Left lung (tissue), 14 donors: ENCODE measurements around the gene DNAH10. TPM values are rescaled to one million over a fixed set of nuclear protein-coding genes. Genes with fewer than 3 reads are reported as not detected.

Source experiments
- ATAC-seq: fragments of 200-7000 bp; cut with Tn5 transposase; one replicate; pipeline ENCODE4 v1.9.1; 2020; ENCODE audit warnings: moderate library complexity
- DNase-seq, 4 donors: peaks; one replicate each; pipeline ENCODE4 v3.0.0-alpha.2; 2013 to 2020
- H3K27ac ChIP-seq, 2 donors: fragments of 200-600 bp; sonication (generic) in 1 of 2; one replicate each; pipeline versions ENCODE4 v1.5.0 to v1.8.0; 2020 to 2021
- H3K27me3 ChIP-seq, 2 donors: fragments of 200-600 bp; sonication (generic) in 1 of 2; one replicate each; pipeline versions ENCODE4 v1.5.0 to v1.8.0; 2020 to 2021
- H3K36me3 ChIP-seq, 2 donors: fragments of 200-600 bp; sonication (generic) in 1 of 2; one replicate each; pipeline versions ENCODE4 v1.5.0 to v1.8.0; 2020 to 2021
- H3K4me1 ChIP-seq, 2 donors: fragments of 200-600 bp; one replicate each; pipeline ENCODE4 v1.8.0; 2021
- H3K4me3 ChIP-seq, 2 donors: fragments of 200-600 bp; sonication (generic) in 1 of 2; one replicate each; pipeline versions ENCODE4 v1.5.0 to v1.8.0; 2020 to 2021; ENCODE audit warnings: mild to moderate bottlenecking in 1 of 2
- H3K9me3 ChIP-seq, 2 donors: fragments of 200-600 bp; sonication (generic) in 1 of 2; one replicate each; pipeline versions ENCODE4 v1.5.0 to v1.8.0; 2020 to 2021
- CTCF ChIP-seq, 2 donors: fragments of 200-600 bp; sonication (generic) in 1 of 2; IDR thresholded peaks; one replicate each; pipeline versions ENCODE4 v1.5.0 to v1.8.0; 2021; ENCODE audit warnings: antibody characterized with exemption in 2 of 2
- intact Hi-C, 2 donors: fragments of 100-400 bp; cut with DNase I; formaldehyde crosslinking; loops; one replicate each; pipeline versions ENCODE4 v1.11.2 to v1.14.2; 2022
- long read RNA-seq, 12 donors: library from polyadenylated mRNA in 2 of 12; unstranded in 2 of 12; transcript quantifications; one replicate each; pipeline ENCODE4 v2.0.0 and lab custom pipeline, GENCODE V29; 2019 to 2026
- polyA plus RNA-seq, 6 donors: library from polyadenylated mRNA; unstranded; fragments of 120-200 nt; gene quantifications; one replicate each; pipeline ENCODE4 v1.2.1, GENCODE V29; 2013; ENCODE audit not compliant: insufficient read length in 6 of 6
- total RNA-seq, 2 donors: library from RNA; stranded (reverse); fragmentation: NEBNext Ultra II Directional; extraction: Animal tissue kit (Norgen Biotek cat#: 25700); gene quantifications; one replicate each; pipeline ENCODE4 v1.2.1, GENCODE V29; 2021
- donor health status: DM: no; HTN: yes; CAD: no.
- donor health status: DM: no; HTN: no; CAD: no.

Gene DNAH10
- total RNA-seq, result 1 to 10 TPM in 1 of 2 donors, under 1 TPM in 1; 0.79 to 4.0 TPM
- 10 to 100 TPM in 1 of 6 donors, 1 to 10 TPM in 5; 3.5 to 10.4 (median 7.8) TPM for polyA plus RNA-seq
- long read RNA-seq, donor 1, result 0 reads
- long read RNA-seq, donor 2, partial matches to known transcripts, result 12 of 43 reads
- long read RNA-seq, donor 2, other reads (novel, unspliced or antisense), result 31 of 43 reads
- long read RNA-seq, donor 3, result 0 reads
- long read RNA-seq, donor 4, partial matches to known transcripts, result 0 of 1 reads
- long read RNA-seq, donor 4, other reads (novel, unspliced or antisense), result 1 of 1 reads
- long read RNA-seq, donor 5, result 0 reads
- long read RNA-seq, donor 6, result 0 reads
- long read RNA-seq, donor 7, partial matches to known transcripts, result 0 of 7 reads
- long read RNA-seq, donor 7, other reads (novel, unspliced or antisense), result 7 of 7 reads
- long read RNA-seq, donor 8, result 0 reads
- long read RNA-seq, donor 9, result 0 reads
- long read RNA-seq, donor 10, partial matches to known transcripts, result 0 of 2 reads
- long read RNA-seq, donor 10, other reads (novel, unspliced or antisense), result 2 of 2 reads
- long read RNA-seq, donor 11, partial matches to known transcripts, result 11 of 48 reads
- long read RNA-seq, donor 11, other reads (novel, unspliced or antisense), result 37 of 48 reads
- long read RNA-seq, donor 12, partial matches to known transcripts, result 6 of 37 reads
- long read RNA-seq, donor 12, other reads (novel, unspliced or antisense), result 31 of 37 reads

- H3K9me3 ChIP-seq, result no peaks in the 10 kb centered on the region
- peak within 1 kb of the TSS; percentile 27 to 47 for H3K4me3 ChIP-seq
- intact Hi-C loops, result no loop called here
- peaks cover 0 to 24% of the 10 kb centered on the region in 2 donors for H3K36me3 ChIP-seq
- H3K4me1 ChIP-seq, result peaks cover 0 to 16% of the 10 kb centered on the region in 2 donors
- TF ChIP-seq CTCF (IDR thresholded peaks at IDR 0.05), result no peak
- DNase-seq (peak; percentile 39 to 85 (median 42)), ATAC-seq (peak; percentile 70)
- H3K27ac ChIP-seq, result no peak within 1 kb of the TSS
- H3K27me3 ChIP-seq, result peaks cover 0 to 29% of the 10 kb centered on the region in 2 donors
Observed at GRCh38 chr12:123761841-123762714, at the start of gene DNAH10. Gene DNAH10 (plus strand): TSS chr12:123762301. CDS start chr12:123762337, 36 bp downstream.

GRCh38 chr12:123712780-123713319 lies 49.3 kb upstream of the DNAH10 start:
- Histone ChIP-seq H3K27ac (peak overlapping the region; percentile 42 to 74), H3K36me3 (no peaks in the 10 kb centered on the region), H3K4me1 (peaks cover 5 to 34% of the 10 kb centered on the region in 2 donors), H3K27me3 (no peaks in the 10 kb centered on the region), H3K9me3 (no peaks in the 10 kb centered on the region), H3K4me3 (peak overlapping the region; percentile 87 to 99)
- DNase-seq (no peak), ATAC-seq (no peak)
- intact Hi-C loops, result no loop called here
- TF ChIP-seq CTCF (IDR thresholded peaks at IDR 0.05), result no peak

GRCh38 chr12:123713398-123713797 lies 48.7 kb upstream of the DNAH10 start:
- H3K4me3 ChIP-seq, result peak overlapping the region in 1 of 2 donors; percentile 87
- intact Hi-C loops, result no loop called here
- H3K9me3 ChIP-seq, result no peaks in the 10 kb centered on the region
- ATAC-seq (peak; percentile 66), DNase-seq (no peak)
- no peak for TF ChIP-seq CTCF (IDR thresholded peaks at IDR 0.05)
- no peaks in the 10 kb centered on the region for H3K36me3 ChIP-seq
- H3K27ac ChIP-seq, result no peak overlapping the region
- no peaks in the 10 kb centered on the region for H3K27me3 ChIP-seq
- peaks cover 5 to 34% of the 10 kb centered on the region in 2 donors for H3K4me1 ChIP-seq

- Histone ChIP-seq H3K27ac (no peak overlapping the region), H3K9me3 (no peaks in the 10 kb centered on the region), H3K36me3 (no peaks in the 10 kb centered on the region), H3K27me3 (no peaks in the 10 kb centered on the region), H3K4me1 (peaks cover 5 to 34% of the 10 kb centered on the region in 2 donors), H3K4me3 (peak overlapping the region in 1 of 2 donors; percentile 87)
- DNase-seq, result no peak
- ATAC-seq, result peak; percentile 8
- intact Hi-C loops, result no loop called here
- no peak for TF ChIP-seq CTCF (IDR thresholded peaks at IDR 0.05)
Observed at GRCh38 chr12:123713823-123714585, 48.1 kb upstream of the DNAH10 start.
